Gastroesophageal sphincter (tissue), 3 donors: ENCODE results near the gene FAT1.

Source experiments
- CTCF ChIP-seq, 4 experiments: fragments of 200-600 bp in 2 of 4; fragments of 450-650 bp in 2 of 4; sonication (generic) in 1 of 4; IDR thresholded peaks; one replicate each; pipeline ENCODE4 v1.5.1; 2017 to 2019; ENCODE audit warnings: antibody characterized with exemption in 4 of 4, mild to moderate bottlenecking in 2 of 4, moderate library complexity in 2 of 4
- POLR2AphosphoS5 ChIP-seq: sonication (generic); formaldehyde crosslinking; IDR thresholded peaks from one replicate; pipeline ENCODE4 v1.6.1; 2017; ENCODE audit warnings: antibody characterized with exemption

DNA sequence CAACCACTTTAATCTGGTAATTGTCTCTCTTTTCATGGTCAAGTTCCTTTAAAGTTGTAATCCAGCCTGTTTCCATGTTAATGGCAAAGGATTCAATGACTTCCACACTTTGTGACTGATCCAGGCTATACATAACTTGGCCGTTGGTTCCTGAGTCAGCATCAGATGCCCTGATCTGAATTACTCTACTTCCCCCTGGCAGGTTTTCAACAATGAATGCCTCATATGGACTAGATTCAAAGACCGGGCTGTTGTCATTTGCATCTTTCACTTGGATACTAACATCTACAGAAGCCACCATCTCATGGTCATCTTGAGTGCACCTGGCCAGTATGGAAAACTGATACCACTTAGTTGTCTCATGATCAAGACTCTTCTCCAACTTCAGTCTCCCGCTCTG, 105.7 kb downstream of the FAT1 start:
- TF ChIP-seq POLR2AphosphoS5: no peak
- no peak for TF ChIP-seq CTCF (IDR thresholded peaks at IDR 0.05)
